Right lung (tissue), 5 donors: ENCODE measurements around the gene SPTBN1. TPM values are rescaled to one million over a fixed set of nuclear protein-coding genes. Genes with fewer than 3 reads are reported as not detected.
"Not testable (repeated sequence)": the region's sequence is repeated elsewhere in the genome, so short reads cannot be mapped to it uniquely, and the experiment has no call there.

ENCODE experiments used
- DNase-seq, 2 donors: peaks; one replicate each; pipeline ENCODE4 v3.0.0-alpha.2; 2013
- polyA plus RNA-seq, 5 donors: library from polyadenylated mRNA; unstranded; fragments of 120-200 nt; gene quantifications; one replicate each; pipeline versions ENCODE4 v1.2.1 to v1.2.3, GENCODE V29; 2013; ENCODE audit warnings: inconsistent platforms in 1 of 5, low replicate concordance in 1 of 5; ENCODE audit not compliant: insufficient read length in 5 of 5, insufficient read depth in 1 of 5

The SPTBN1 gene
- polyA plus RNA-seq, 5 donors: 413 to 552 (median 522) TPM

GRCh38 chr2:54671010-54671409 lies 214.9 kb downstream of the SPTBN1 start:
- no peak for DNase-seq

DNA sequence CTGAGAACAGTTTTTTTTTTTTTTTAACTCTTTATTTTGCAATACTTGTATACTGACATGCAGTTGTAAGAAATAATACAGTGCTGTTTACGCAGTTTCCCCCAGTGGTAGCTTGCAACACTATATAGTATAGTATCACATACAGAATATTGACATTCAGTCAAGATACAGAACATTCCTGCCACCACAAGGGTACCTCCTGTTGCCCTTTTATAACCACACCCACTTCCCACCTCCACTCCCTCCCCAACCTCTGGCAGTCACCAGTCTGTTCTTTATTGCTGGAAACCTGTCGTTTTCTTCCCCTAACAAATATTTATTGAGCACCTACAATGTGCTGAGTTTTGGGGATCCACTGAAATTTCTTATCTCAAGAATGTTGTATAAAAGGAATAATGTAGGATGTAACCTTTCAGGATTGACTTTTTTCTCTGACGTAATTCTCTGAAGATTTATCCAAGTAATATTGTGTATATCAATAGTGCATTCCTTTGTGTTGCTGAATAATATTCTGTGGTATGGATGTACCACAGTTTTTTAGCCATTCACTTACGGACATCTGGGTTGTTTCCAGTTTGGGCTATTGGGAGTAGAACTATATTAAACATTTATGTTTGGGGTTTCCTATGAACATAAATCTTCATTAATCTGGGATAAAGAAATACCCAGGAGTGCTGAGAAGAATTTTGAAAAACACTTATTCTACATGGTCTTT lies 215.9 kb downstream of the SPTBN1 start:
- DNase-seq: no peak

DNA sequence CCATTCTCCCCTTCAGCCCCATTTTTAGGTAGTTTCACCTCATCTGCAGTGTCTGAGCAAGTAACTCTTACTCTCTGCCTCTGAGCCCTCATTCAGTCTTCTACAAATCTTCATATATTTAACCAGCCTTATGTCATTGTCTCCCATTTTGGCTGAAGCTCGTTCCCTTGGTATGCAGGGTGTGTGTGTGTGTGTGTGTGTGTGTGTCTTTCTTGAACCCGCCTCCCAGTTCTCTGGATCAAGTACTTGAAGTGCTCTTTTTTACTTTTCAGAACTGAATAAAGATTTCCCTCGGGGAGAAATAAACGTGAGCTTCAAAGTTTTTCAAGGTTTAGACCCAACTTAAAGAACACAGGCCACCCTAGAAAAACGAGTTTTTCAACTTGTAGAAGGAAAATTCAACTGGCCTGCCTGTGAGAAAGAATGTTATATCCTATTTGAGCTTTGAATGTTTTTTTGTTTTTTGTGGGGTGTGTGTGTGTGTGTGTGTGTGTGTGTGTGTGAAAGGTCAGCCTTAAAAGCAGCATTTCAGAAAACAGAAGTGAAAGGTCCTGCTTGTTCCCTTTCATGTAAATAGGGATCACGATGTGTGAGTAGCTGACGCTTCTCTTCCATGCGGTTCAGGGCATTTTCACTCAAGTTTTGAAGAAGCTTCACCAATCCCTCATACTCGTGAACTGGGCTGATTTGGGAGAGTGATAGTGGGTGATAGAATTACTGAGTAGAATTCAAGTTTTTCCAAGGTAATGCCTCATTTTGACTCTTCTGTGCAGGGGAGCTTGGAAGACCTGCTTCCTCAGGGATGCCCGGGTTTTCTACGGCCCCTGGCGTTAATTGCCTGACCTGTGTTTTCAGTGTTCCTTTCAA lies 216.7 kb downstream of the SPTBN1 start:
- peak in 1 of 2 donors; percentile 50 for DNase-seq

GRCh38 chr2:54673501-54673998 lies 217.4 kb downstream of the SPTBN1 start:
- DNase-seq: peak; percentile 48 to 52

DNA sequence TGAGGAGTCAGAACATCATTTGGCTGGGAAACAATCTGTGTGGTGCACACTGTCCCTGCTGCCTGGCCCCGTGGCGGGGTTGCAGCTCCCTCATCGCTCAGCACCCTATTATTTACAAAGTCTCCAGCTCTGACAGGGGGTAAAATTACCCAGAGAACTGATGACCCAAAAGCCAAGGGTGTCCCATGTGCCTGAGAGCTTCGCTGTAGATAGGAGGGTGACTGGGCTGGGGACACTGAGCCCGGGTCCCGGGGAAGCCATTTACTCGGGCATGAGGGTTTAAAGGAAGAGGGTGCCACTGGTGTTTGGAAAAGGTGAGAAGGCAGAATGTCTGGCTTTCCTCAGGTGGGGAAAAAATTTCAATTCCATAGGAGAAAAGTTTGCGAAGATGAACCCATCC lies 219.2 kb downstream of the SPTBN1 start:
- no peak for DNase-seq

DNA sequence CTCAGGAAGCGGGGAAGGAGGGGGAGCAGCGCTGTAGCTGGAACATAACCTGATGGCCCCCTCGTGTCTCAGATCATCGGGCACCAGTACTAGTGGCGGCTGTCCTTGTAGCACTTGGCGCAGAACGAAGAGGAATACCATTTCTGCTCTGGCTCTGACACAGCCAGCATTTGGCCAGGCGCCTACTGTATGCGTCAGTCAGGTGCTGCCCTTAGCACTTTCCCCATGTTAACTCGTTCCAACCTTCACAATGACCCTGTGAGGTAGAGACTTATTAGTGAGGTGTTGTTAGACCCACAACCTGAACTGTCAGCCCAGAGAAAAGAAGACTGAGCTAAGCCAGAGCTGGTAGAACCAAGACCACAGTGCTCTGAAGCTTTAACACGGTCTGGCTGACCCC lies 219.6 kb downstream of the SPTBN1 start:
- no peak for DNase-seq

DNA sequence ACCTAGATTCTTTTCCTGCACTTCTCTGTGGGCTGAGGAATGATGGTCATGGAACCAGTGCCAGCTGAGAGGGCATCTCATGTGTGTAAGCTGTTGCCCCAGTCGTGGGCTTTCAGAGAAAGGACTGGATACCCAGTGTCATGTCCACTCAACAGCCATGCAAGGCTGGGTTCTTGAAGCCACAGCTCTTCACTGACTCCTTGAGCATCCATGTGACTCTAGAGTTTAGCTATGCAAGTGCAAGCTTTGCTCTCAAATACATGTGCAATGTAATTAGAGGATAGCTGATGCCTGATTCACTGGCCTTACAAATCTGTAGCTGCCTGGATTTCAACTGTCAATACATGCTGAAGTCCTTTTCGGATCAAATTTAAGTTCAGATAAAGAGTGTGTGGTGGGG lies 220.5 kb downstream of the SPTBN1 start:
- DNase-seq: no peak

- DNase-seq: no peak
These were observed 221.5 kb downstream of the SPTBN1 start for GRCh38 chr2:54677476-54678265.

DNA sequence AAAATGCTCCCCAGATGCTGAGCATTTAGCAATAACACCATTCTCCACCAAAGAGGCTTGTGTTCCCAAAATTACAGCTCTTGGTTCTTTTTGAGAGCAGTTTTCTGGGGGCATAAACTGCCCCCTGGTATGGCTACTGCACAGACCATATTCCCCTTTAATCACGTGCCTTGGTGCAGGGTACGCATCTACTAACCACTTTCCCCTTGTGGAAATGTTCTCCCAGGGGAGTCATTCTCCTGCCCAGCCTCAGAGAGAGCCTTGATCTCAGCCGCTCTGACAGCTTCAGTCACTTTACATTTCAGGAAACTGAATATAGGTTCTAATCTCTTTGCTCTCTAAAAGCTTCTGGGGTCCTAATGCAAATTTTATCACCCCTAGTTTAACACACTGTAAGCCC lies 222.6 kb downstream of the SPTBN1 start:
- DNase-seq: no peak

DNA sequence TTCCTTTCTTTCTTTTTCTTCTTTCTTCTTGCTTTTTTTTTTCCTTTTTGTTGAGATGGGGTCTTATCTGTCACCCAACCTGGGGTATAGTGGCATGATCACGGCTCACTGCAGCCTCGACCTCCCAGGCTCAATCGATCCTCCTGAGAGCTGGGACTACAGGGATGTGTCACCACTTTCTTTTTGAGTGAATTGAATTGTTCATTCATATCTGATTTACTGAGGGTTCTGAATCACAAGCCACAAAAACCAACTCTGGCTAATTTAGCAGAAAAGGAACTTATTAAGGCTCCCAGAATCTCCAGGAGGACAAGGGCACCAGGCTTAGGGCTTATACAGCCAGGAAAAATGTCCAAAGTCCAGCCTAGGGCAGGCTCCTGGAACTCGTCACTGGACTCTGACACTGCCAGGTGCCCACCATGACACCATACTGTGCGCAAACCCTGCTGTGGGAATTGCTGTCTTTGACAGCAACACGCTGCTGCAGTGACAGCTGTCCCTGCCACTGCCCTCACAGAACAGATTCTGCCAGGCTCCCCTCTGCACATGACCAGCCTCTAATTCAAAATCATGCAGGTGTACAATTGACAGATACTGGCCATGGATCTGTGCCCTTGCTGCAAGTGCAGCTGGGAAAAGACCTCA lies 224.4 kb downstream of the SPTBN1 start:
- DNase-seq: no peak

GRCh38 chr2:54681416-54681815 lies 225.3 kb downstream of the SPTBN1 start:
- no peak for DNase-seq

DNA sequence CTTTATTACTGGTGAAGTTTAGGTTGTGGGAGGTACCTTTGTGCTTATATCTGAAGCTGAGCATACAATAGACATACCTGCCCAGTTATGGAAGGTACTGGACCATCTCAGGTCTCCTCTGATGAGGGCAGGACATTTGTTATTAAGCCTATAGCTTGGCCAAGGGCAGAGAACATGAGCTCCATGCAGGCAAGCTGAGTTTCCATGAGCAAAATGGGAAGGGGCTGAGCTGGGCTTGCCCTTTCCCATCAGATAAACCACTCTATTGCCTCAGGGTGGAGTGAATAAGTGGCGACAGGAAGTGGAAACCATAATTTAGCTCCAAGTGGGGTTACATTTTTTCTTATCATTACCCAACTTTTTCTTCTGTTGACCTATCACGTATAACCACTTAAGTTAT lies 227.5 kb downstream of the SPTBN1 start:
- DNase-seq: no peak

DNA sequence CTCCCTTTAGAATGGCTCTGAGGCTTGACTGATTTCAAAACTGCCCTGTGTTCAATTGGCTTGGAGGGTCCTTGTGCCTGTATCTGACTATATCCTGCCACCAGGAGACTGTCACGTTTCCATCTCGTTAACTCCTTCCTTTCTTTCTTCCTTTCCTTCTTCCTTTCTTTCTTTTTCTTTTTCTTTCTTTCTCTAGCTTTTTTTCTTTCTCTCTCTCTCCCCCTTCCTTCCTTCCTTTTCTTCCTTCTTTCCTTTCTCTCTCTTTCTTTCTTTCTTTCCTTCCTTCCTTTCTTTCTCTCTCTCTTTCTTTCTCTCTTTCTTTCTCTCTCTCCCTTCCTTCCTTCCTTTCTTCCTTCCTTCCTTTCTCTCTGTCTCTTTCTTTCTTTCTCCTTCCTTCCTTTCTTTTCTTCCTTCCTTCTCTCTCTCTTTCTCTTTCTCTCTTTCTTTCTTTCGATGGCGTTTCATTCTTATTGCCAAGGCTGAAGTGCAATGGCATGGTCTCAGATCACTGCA lies 229.2 kb downstream of the SPTBN1 start:
- DNase-seq: no peak

DNA sequence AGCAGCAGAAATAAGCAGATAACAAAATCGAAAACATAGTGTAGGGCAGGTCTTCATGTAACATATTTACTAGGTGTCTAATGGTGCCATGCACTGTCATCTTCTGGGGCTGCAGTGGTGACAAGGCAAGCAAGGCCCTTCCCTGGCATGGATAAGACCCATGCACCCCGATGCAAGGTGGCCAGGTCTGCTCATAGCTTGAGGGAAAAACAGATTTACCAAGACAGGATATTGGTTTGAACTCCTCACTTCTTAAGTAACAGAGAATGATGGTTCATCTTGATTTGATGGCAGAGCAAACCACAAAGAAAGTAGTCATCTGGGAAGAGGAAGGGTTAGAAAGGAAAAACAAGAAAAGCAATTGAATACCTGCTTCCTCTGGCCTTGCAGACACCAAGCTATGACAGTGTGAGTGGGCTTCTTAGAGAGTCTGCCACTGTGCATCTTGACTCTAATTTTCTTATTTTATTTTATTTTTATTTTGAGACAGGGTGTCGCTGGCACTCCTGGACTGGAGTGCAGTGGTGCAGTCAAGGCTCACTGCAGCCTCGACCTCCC lies 231.5 kb downstream of the SPTBN1 start:
- DNase-seq: no peak

DNA sequence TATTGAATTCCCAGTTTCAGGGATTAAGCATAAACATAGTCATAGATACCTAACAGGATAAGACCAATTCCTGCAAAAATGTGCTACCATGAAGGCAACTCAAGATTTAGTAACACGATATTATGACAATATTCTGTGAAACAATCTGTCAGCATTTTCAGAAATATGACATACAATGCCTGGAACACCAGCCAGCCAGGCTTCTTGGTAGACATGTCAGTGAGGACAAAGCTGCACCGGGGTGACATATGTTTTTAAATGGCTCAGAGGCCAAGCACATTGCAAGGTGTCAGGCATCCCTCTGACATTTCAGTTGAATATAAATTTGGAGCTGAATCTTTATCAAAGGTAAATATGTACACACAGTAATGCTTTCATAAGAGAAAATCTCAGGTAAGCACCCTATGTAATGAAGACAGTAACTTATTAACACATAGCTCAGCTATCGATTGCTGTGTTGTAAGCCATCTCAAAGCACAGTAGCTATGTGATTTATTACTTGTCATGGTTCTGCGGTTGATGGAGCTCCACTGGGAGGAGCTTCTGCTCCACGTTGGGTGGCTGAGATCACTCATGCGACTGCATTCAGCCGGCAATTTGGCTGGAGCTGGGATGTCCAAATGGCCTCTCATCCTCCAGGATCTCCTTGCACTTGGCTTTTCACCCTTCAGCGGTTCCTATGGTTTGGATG lies 235.5 kb downstream of the SPTBN1 start:
- DNase-seq: no peak

DNA sequence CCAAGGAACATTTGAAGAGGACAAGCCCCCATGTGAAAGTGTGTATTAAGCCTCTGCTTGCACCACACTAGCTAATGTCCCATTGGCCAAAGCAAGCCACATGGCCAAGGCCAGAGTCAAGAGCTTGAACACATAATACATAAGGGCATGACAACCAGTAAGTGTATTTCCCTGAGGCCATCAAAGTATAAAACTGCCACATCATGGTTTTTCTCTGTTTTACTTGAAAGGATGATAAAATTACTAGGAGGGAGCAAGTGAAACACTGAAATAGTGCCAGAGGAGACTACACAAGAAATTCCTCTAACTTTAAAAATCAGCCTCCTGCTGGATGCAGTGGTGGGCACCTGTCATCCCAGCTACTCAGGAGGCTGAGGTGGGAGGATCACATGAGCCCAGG lies 236.4 kb downstream of the SPTBN1 start:
- DNase-seq: no peak

- DNase-seq: no peak
These were observed 239.3 kb downstream of the SPTBN1 start for GRCh38 chr2:54695378-54695777.

GRCh38 chr2:54697934-54698333 lies 241.8 kb downstream of the SPTBN1 start:
- DNase-seq: no peak

- DNase-seq: not testable (repeated sequence)
These were observed 242.8 kb downstream of the SPTBN1 start for GRCh38 chr2:54698926-54699325.

- DNase-seq: no peak
These were observed 243.5 kb downstream of the SPTBN1 start for GRCh38 chr2:54699665-54700064.
